Panc1 (cell line): Measurements from ENCODE around the gene PNMA8A.

ENCODE experiments used
- POLR2AphosphoS5 ChIP-seq: IDR thresholded peaks from 2 replicates; pipeline ENCODE4 v1.6.1; 2012; ENCODE audit warnings: mild to moderate bottlenecking, low read depth, low read length, moderate library complexity
- SIN3A ChIP-seq: IDR thresholded peaks from 2 replicates; pipeline ENCODE4 v1.6.1; 2012; ENCODE audit warnings: low read depth, mild to moderate bottlenecking, low read length, moderate library complexity, borderline replicate concordance; ENCODE audit not compliant: insufficient read depth
- TF ChIP-seq, protein P1 (sequence below): fragments of 450-650 bp; IDR thresholded peaks from 2 replicates; pipeline ENCODE4 v1.5.1; 2017; ENCODE audit warnings: mild to moderate bottlenecking
- TF ChIP-seq, protein P2 (sequence below), 2 experiments: IDR thresholded peaks; 2 replicates each; pipeline ENCODE4 v1.6.1; 2011 to 2012; ENCODE audit warnings: low read depth in 2 of 2, control low read depth in 1 of 2, low read length in 1 of 2, mild to moderate bottlenecking in 1 of 2, moderate library complexity in 1 of 2; ENCODE audit not compliant: insufficient read depth in 1 of 2

DNA sequence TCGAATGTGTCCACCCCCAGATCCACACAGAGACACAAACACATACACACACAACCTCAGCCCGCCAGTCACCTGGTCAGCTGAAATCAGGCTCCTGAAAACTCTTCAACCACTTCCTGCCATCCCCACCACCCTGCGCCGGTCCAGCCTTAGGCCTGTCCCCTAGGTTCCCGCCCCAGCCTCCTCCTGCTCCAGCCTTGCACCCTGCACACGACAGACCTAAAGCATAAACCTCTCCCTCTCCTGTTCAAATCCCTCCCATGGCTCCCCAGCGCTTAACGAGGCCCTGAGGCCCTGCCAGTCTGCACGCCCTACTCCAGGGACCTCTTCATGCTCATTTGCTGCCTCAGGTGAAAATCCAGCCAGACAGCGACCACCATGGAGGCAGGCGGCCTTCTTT, 17.2 kb upstream of the PNMA8A start:
- TF ChIP-seq, protein P1, sequence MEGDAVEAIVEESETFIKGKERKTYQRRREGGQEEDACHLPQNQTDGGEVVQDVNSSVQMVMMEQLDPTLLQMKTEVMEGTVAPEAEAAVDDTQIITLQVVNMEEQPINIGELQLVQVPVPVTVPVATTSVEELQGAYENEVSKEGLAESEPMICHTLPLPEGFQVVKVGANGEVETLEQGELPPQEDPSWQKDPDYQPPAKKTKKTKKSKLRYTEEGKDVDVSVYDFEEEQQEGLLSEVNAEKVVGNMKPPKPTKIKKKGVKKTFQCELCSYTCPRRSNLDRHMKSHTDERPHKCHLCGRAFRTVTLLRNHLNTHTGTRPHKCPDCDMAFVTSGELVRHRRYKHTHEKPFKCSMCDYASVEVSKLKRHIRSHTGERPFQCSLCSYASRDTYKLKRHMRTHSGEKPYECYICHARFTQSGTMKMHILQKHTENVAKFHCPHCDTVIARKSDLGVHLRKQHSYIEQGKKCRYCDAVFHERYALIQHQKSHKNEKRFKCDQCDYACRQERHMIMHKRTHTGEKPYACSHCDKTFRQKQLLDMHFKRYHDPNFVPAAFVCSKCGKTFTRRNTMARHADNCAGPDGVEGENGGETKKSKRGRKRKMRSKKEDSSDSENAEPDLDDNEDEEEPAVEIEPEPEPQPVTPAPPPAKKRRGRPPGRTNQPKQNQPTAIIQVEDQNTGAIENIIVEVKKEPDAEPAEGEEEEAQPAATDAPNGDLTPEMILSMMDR: no peak
- TF ChIP-seq, protein P2, sequence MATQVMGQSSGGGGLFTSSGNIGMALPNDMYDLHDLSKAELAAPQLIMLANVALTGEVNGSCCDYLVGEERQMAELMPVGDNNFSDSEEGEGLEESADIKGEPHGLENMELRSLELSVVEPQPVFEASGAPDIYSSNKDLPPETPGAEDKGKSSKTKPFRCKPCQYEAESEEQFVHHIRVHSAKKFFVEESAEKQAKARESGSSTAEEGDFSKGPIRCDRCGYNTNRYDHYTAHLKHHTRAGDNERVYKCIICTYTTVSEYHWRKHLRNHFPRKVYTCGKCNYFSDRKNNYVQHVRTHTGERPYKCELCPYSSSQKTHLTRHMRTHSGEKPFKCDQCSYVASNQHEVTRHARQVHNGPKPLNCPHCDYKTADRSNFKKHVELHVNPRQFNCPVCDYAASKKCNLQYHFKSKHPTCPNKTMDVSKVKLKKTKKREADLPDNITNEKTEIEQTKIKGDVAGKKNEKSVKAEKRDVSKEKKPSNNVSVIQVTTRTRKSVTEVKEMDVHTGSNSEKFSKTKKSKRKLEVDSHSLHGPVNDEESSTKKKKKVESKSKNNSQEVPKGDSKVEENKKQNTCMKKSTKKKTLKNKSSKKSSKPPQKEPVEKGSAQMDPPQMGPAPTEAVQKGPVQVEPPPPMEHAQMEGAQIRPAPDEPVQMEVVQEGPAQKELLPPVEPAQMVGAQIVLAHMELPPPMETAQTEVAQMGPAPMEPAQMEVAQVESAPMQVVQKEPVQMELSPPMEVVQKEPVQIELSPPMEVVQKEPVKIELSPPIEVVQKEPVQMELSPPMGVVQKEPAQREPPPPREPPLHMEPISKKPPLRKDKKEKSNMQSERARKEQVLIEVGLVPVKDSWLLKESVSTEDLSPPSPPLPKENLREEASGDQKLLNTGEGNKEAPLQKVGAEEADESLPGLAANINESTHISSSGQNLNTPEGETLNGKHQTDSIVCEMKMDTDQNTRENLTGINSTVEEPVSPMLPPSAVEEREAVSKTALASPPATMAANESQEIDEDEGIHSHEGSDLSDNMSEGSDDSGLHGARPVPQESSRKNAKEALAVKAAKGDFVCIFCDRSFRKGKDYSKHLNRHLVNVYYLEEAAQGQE (IDR thresholded peaks at IDR 0.05; ENCODE audit: insufficient read depth in 1 of 2, low read depth in 2 of 2, low read length in 1 of 2): no peak
- TF ChIP-seq POLR2AphosphoS5 (no peak), SIN3A (no peak)
